ENCODE measurements around the gene ECM1. TPM values are rescaled to one million over a fixed set of nuclear protein-coding genes. Genes with fewer than 3 reads are reported as not detected.

ECM1 gene
- total and polyA plus RNA-seq, 2 experiments from 2014 or later: 0.74 to 1.1 TPM

GRCh38 chr1:150511985-150512660, 4.2 kb downstream of the ECM1 start:
- Histone ChIP-seq H3K4me3 (no peak overlapping the region), H3F3A (replicated peaks; ENCODE audit: low read depth) (0 out of 2 replicates have a peak, but pooled peaks cover 13% of the 10 kb centered on the region), H3K9me2 (ENCODE audit: insufficient read depth) (no peaks in the 10 kb centered on the region), H3K27me3 (ENCODE audit: insufficient read depth) (no peaks in the 10 kb centered on the region), H3K4me2 (no peak overlapping the region), H4K20me1 (replicated peaks; ENCODE audit: insufficient read depth) (no peaks in the 10 kb centered on the region), H3K27ac (ENCODE audit: low read depth) (no peak overlapping the region), H3K36me3 (ENCODE audit: insufficient read depth) (no peaks in the 10 kb centered on the region), H2AFZ (no peak overlapping the region), H3K4me1 (ENCODE audit: insufficient read depth) (peaks cover 7% of the 10 kb centered on the region; the same call in 1 of the 2 replicates), H3K79me2 (replicated peaks; ENCODE audit: insufficient read depth) (no peaks in the 10 kb centered on the region)
- no peak overlapping the region for H3K27ac Mint-ChIP-seq
- H3K36me3 Mint-ChIP-seq (ENCODE audit: low read depth): peaks cover 11% of the 10 kb centered on the region; the same call in 2 of the 3 replicates
- no peak overlapping the region; the same call in 2 of the 3 replicates for H3K4me3 Mint-ChIP-seq
- DNase-seq (ENCODE audit: low spot score) (no peak), ATAC-seq (no peak)
- no peaks in the 10 kb centered on the region; the same call in 2 of the 3 replicates for H3K9me3 Mint-ChIP-seq
- peaks cover 13% of the 10 kb centered on the region for H3K4me1 Mint-ChIP-seq
- H3K27me3 Mint-ChIP-seq (ENCODE audit: insufficient read depth, low read depth, poor library complexity): peaks cover 26% of the 10 kb centered on the region
- TF ChIP-seq POLR2AphosphoS5 (IDR thresholded peaks at IDR 0.05; ENCODE audit: low read depth) (no peak), NANOG (IDR thresholded peaks at IDR 0.05; ENCODE audit: borderline replicate concordance) (no peak), ZNF114 (CRISPR knock-in tag; IDR thresholded peaks at IDR 0.05) (no peak), STAT1 (IDR thresholded peaks at IDR 0.05; ENCODE audit: unreplicated experiment) (no peak), CTCF (conservative IDR thresholded peaks at IDR 0.05; ENCODE audit: low read depth in 2 of 2) (no peak), ETS1 (IDR thresholded peaks at IDR 0.05) (no peak), ZNF462 (CRISPR knock-in tag; IDR thresholded peaks at IDR 0.05) (no peak), ZNF331 (CRISPR knock-in tag; IDR thresholded peaks at IDR 0.05; ENCODE audit: low read depth) (no peak), CREB1 (CRISPR knock-in tag; IDR thresholded peaks at IDR 0.05; ENCODE audit: low read depth) (no peak), EZH2 (IDR thresholded peaks at IDR 0.05; ENCODE audit: low read depth, unreplicated experiment) (no peak), JUNB (IDR thresholded peaks at IDR 0.05; ENCODE audit: unreplicated experiment) (no peak), REST (IDR thresholded peaks at IDR 0.05; ENCODE audit: unreplicated experiment) (no peak), EZH2phosphoT487 (IDR thresholded peaks at IDR 0.05; ENCODE audit: unreplicated experiment) (no peak)
